Vagina (tissue), 2 donors: ENCODE measurements around the gene THTPA. TPM values are rescaled to one million over a fixed set of nuclear protein-coding genes. Genes with fewer than 3 reads are reported as not detected.

Experiments used
- DNase-seq, 2 donors: peaks; one replicate each; pipeline ENCODE4 v3.0.0-alpha.2; 2017; ENCODE audit errors: extremely low spot score in 2 of 2
- H3K27ac ChIP-seq: fragments of 200-600 bp; sonication (generic); one replicate; pipeline ENCODE4 v1.5.1; 2019
- H3K27me3 ChIP-seq: fragments of 200-600 bp; sonication (generic); one replicate; pipeline ENCODE4 v1.5.1; 2019
- H3K36me3 ChIP-seq, 2 donors: fragments of 200-600 bp; sonication (generic); one replicate each; pipeline ENCODE4 v1.5.1; 2017 to 2019
- H3K4me1 ChIP-seq: fragments of 200-600 bp; sonication (generic); one replicate; pipeline ENCODE4 v1.5.1; 2019
- H3K4me3 ChIP-seq, 2 donors: fragments of 200-600 bp; sonication (generic); 1 replicate in 1 of 2; 2 replicates in 1 of 2; pipeline ENCODE4 v1.5.1; 2016 to 2019
- H3K9me3 ChIP-seq: fragments of 200-600 bp; sonication (generic); one replicate; pipeline ENCODE4 v1.5.1; 2019
- CTCF ChIP-seq, 3 experiments: fragments of 450-650 bp in 2 of 3; fragments of 200-600 bp in 1 of 3; sonication (generic) in 1 of 3; IDR thresholded peaks; one replicate each; pipeline ENCODE4 v1.5.1; 2017 to 2019; ENCODE audit warnings: antibody characterized with exemption in 3 of 3, mild to moderate bottlenecking in 2 of 3, moderate library complexity in 2 of 3
- POLR2A ChIP-seq, 2 donors: fragments of 450-650 bp; IDR thresholded peaks; one replicate each; pipeline ENCODE4 v1.6.1; 2017; ENCODE audit warnings: antibody characterized with exemption in 2 of 2, mild to moderate bottlenecking in 2 of 2, moderate library complexity in 2 of 2
- POLR2AphosphoS5 ChIP-seq, 2 donors: sonication (generic); formaldehyde crosslinking; IDR thresholded peaks; one replicate each; pipeline ENCODE4 v1.9.0; 2017; ENCODE audit warnings: antibody characterized with exemption in 2 of 2, mild to moderate bottlenecking in 2 of 2, low read depth in 1 of 2; ENCODE audit not compliant: insufficient read depth in 1 of 2
- intact Hi-C: fragments of 100-400 bp; cut with DNase I; formaldehyde crosslinking; loops from one replicate; pipeline ENCODE4 v1.15.1; 2023
- total RNA-seq: library from RNA; depleted of rRNA; stranded (reverse); fragments of >200 nt; gene quantifications from one replicate; pipeline ENCODE4 v1.2.3, GENCODE V29; 2016

The THTPA gene
- total RNA-seq, 1 donor from 2014 or later = 15.0 TPM

- TF ChIP-seq POLR2A (IDR thresholded peaks at IDR 0.05) = no peak
- TF ChIP-seq CTCF (IDR thresholded peaks at IDR 0.05) = no peak
- no peak for TF ChIP-seq POLR2AphosphoS5 (IDR thresholded peaks at IDR 0.05; ENCODE audit: insufficient read depth in 1 of 2, low read depth in 1 of 2)
- Histone ChIP-seq H3K9me3 (no peaks in the 10 kb centered on the region), H3K27ac (no peak overlapping the region), H3K4me3 (no peak overlapping the region), H3K27me3 (peaks cover 10% of the 10 kb centered on the region), H3K36me3 (no peaks in the 10 kb centered on the region), H3K4me1 (peaks cover 28% of the 10 kb centered on the region)
- intact Hi-C loops = no loop called here
- no peak for DNase-seq
Measured at GRCh38 chr14:23573384-23574015, 17.4 kb downstream of the THTPA start.

- no peaks in the 10 kb centered on the region for H3K36me3 ChIP-seq
- H3K9me3 ChIP-seq = no peaks in the 10 kb centered on the region
- peaks cover 23% of the 10 kb centered on the region for H3K4me1 ChIP-seq
- intact Hi-C loops = no loop called here
- peaks cover 10% of the 10 kb centered on the region for H3K27me3 ChIP-seq
- H3K4me3 ChIP-seq = peak overlapping the region; percentile 38 to 61
- TF ChIP-seq CTCF (IDR thresholded peaks at IDR 0.05) (no peak), POLR2AphosphoS5 (IDR thresholded peaks at IDR 0.05; ENCODE audit: insufficient read depth in 1 of 2, low read depth in 1 of 2) (peak in 1 of 2 donors; percentile 30)
- peak overlapping the region; percentile 25 for H3K27ac ChIP-seq
- peak in 1 of 2 donors; percentile 71 for DNase-seq
Measured at GRCh38 chr14:23577004-23577681, 21.1 kb downstream of the THTPA start.

- peak in 1 of 2 donors; percentile 56 for DNase-seq
- H3K4me1 ChIP-seq = peaks cover 23% of the 10 kb centered on the region
- peaks cover 10% of the 10 kb centered on the region for H3K27me3 ChIP-seq
Measured at GRCh38 chr14:23577710-23578392, 21.8 kb downstream of the THTPA start.

GRCh38 chr14:23578560-23579310 is 22.7 kb downstream of the THTPA start, which contains the start of gene JPH4:
Gene JPH4 (minus strand): TSS chr14:23578790. CDS start chr14:23577453, 1,337 bp downstream.
- peaks cover 10% of the 10 kb centered on the region for H3K27me3 ChIP-seq
- DNase-seq = peak in 1 of 2 donors; percentile 75
- H3K4me1 ChIP-seq = peaks cover 23% of the 10 kb centered on the region
- TF ChIP-seq POLR2AphosphoS5 (IDR thresholded peaks at IDR 0.05; ENCODE audit: insufficient read depth in 1 of 2, low read depth in 1 of 2) = no peak
- TF ChIP-seq CTCF (IDR thresholded peaks at IDR 0.05) = no peak
- no peak for TF ChIP-seq POLR2A (IDR thresholded peaks at IDR 0.05)
- peak within 1 kb of the TSS; percentile 38 to 61 for H3K4me3 ChIP-seq
- H3K36me3 ChIP-seq = no peaks in the 10 kb centered on the region
- no peaks in the 10 kb centered on the region for H3K9me3 ChIP-seq
- intact Hi-C loops = no loop called here
- peak within 1 kb of the TSS; percentile 25 for H3K27ac ChIP-seq

More at GRCh38 chr14:23577710-23578392, 21.8 kb downstream of the THTPA start:
- Histone ChIP-seq H3K27ac (peak overlapping the region; percentile 25), H3K9me3 (no peaks in the 10 kb centered on the region), H3K36me3 (no peaks in the 10 kb centered on the region), H3K4me3 (peak overlapping the region; percentile 38 to 61)
- TF ChIP-seq CTCF (IDR thresholded peaks at IDR 0.05) (no peak), POLR2A (IDR thresholded peaks at IDR 0.05) (no peak), POLR2AphosphoS5 (IDR thresholded peaks at IDR 0.05; ENCODE audit: insufficient read depth in 1 of 2, low read depth in 1 of 2) (no peak)
- intact Hi-C loops = no loop called here
